Heart right ventricle (tissue), 16 donors: ENCODE measurements around the gene SLA2. TPM values are rescaled to one million over a fixed set of nuclear protein-coding genes. Genes with fewer than 3 reads are reported as not detected.

Source experiments
- ATAC-seq, 8 donors: fragments of 200-7000 bp; cut with Tn5 transposase; one replicate each; pipeline ENCODE4 v1.9.1; 2020; ENCODE audit warnings: mild to moderate bottlenecking in 8 of 8, moderate library complexity in 8 of 8, moderate number of reproducible peaks in 1 of 8
- DNase-seq, 2 donors: peaks; one replicate each; pipeline ENCODE4 v3.0.0-alpha.2; 2020
- H3K27ac ChIP-seq, 10 donors: fragments of 200-600 bp; sonication (generic) in 2 of 10; one replicate each; pipeline versions ENCODE4 v1.5.0 to v1.8.0; 2020 to 2022; ENCODE audit warnings: mild to moderate bottlenecking in 3 of 10
- H3K27me3 ChIP-seq, 7 donors: fragments of 200-600 bp; one replicate each; pipeline ENCODE4 v1.8.0; 2021 to 2022; ENCODE audit warnings: mild to moderate bottlenecking in 2 of 7
- H3K36me3 ChIP-seq, 9 donors: fragments of 200-600 bp; sonication (generic) in 1 of 9; one replicate each; pipeline versions ENCODE4 v1.5.0 to v1.8.0; 2020 to 2022; ENCODE audit warnings: mild to moderate bottlenecking in 2 of 9
- H3K4me1 ChIP-seq, 9 donors: fragments of 200-600 bp; sonication (generic) in 1 of 9; one replicate each; pipeline versions ENCODE4 v1.5.0 to v1.8.0; 2020 to 2022; ENCODE audit warnings: mild to moderate bottlenecking in 4 of 9
- H3K4me3 ChIP-seq, 10 donors: fragments of 200-600 bp; sonication (generic) in 2 of 10; one replicate each; pipeline versions ENCODE4 v1.5.0 to v1.8.0; 2020 to 2022; ENCODE audit warnings: mild to moderate bottlenecking in 7 of 10, moderate library complexity in 2 of 10
- H3K9me3 ChIP-seq, 11 donors: fragments of 200-600 bp in 10 of 11; sonication (generic) in 2 of 11; one replicate each; pipeline versions ENCODE4 v1.5.0 to v1.8.0; 2013 to 2022; ENCODE audit warnings: mild to moderate bottlenecking in 2 of 11, control low read depth in 1 of 11, moderate library complexity in 1 of 11
- WGBS, 2 donors: extraction: QIAGEN DNeasy Blood & Tissue Kit; methylation state at CpG; one replicate each; pipeline ENCODE4 v1.1.7; 2013; ENCODE audit warnings: inconsistent platforms in 1 of 2; 5-methylcytosine and 5-hydroxymethylcytosine counted together
- intact Hi-C, 10 donors: fragments of 100-400 bp; cut with DNase I; formaldehyde crosslinking; loops; one replicate each; pipeline versions ENCODE4 v1.11.1 to v1.14.2; 2022
- polyA plus RNA-seq, 2 donors: library from polyadenylated mRNA; stranded (reverse); fragments of 200-250 nt; gene quantifications; one replicate each; pipeline ENCODE4 v1.2.3, GENCODE V29; 2013
- total RNA-seq, 10 donors: library from RNA; stranded (reverse); fragmentation: NEBNext Ultra II Directional in 3 of 10; extraction: Animal tissue kit (Norgen Biotek cat#: 25700) in 3 of 10; gene quantifications; one replicate each; pipeline versions ENCODE4 v1.2.1 to v1.2.4, GENCODE V29; 2021 to 2023
- TF ChIP-seq, protein P1 (sequence below), 9 donors: fragments of 200-600 bp; sonication (generic) in 2 of 9; IDR thresholded peaks; one replicate each; pipeline versions ENCODE4 v1.5.0 to v1.8.0; 2021 to 2022; ENCODE audit warnings: antibody characterized with exemption in 9 of 9, mild to moderate bottlenecking in 5 of 9, moderate library complexity in 1 of 9
- donor health status: Arrhythmogenic right ventricular cardiomyopathy.
- donor health status: ischemic (EF 13 %, LVEDD 7.1; RV severe dilation, severe dysfunction).
- donor health status: healthy with polysubstance abuse.
- donor health status: DM: no; HTN: yes; CAD: no.
- donor health status: DM: no; HTN: no; CAD: no.
- donor health status: ischemic (EF 25% LVEDD 6.9; RV normal size, moderate dysfunction).
- donor health status: ischemic (EF 25% LVEDD 5.7; RV mildly dilated, moderate dysfunction).
- donor health status: healthy.
- donor health status: DM: yes; HTN: yes; CAD: no.
- donor health status: Ischemic cardiomyopathy.
- donor health status: ischemic (EF 35%, LVEDD 5.7; RV mildly dilated, moderate dysfunction).
- donor health status: nonischemic (EF 11% LVEDD 7.7; RV severe dilation, severe dysfunction).
- donor health status: DM: yes; HTN: yes; CAD: no.
- donor health status: PGD.
- donor health status: ischemic (EF 29% LVEDD 5.4; RV normal size, mild dysfunction).
- donor health status: nonischemic (EF 23%, LVEDD 6.1; RV moderate dilation, normal function).

The SLA2 gene
- total and polyA plus RNA-seq, 12 donors: 0.20 to 2.4 (median 0.39) TPM

GRCh38 chr20:36562724-36563123, 83.3 kb downstream of the SLA2 start:
- H3K27me3 ChIP-seq: no peaks in the 10 kb centered on the region
- no peaks in the 10 kb centered on the region for H3K36me3 ChIP-seq
- no peak overlapping the region for H3K4me3 ChIP-seq
- H3K4me1 ChIP-seq: no peaks in the 10 kb centered on the region
- H3K9me3 ChIP-seq: peaks cover 0 to 12% (median 5%) of the 10 kb centered on the region in 11 donors
- DNase-seq (no peak), ATAC-seq (no peak)
- TF ChIP-seq, protein P1, sequence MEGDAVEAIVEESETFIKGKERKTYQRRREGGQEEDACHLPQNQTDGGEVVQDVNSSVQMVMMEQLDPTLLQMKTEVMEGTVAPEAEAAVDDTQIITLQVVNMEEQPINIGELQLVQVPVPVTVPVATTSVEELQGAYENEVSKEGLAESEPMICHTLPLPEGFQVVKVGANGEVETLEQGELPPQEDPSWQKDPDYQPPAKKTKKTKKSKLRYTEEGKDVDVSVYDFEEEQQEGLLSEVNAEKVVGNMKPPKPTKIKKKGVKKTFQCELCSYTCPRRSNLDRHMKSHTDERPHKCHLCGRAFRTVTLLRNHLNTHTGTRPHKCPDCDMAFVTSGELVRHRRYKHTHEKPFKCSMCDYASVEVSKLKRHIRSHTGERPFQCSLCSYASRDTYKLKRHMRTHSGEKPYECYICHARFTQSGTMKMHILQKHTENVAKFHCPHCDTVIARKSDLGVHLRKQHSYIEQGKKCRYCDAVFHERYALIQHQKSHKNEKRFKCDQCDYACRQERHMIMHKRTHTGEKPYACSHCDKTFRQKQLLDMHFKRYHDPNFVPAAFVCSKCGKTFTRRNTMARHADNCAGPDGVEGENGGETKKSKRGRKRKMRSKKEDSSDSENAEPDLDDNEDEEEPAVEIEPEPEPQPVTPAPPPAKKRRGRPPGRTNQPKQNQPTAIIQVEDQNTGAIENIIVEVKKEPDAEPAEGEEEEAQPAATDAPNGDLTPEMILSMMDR (IDR thresholded peaks at IDR 0.05): no peak
- H3K27ac ChIP-seq: no peak overlapping the region
- WGBS, 2 donors: 82 to 84% methylated on average over 2 of the region's 2 CpGs
- intact Hi-C loops: no loop called here

Other genes with a start within 250 kb of the SLA2 start
- 1,000 to 10,000 TPM; 1,611 to 2,234 (median 1,868) TPM for gene MYL9, start 104.7 kb downstream of the SLA2 start, total RNA-seq
- gene MYL9, start 104.7 kb downstream of the SLA2 start, polyA plus RNA-seq: 1,000 to 10,000 TPM in 1 of 2 donors, 100 to 1,000 TPM in 1; 755 to 2,519 TPM
- 10 to 100 TPM in 1 of 10 donors, 1 to 10 TPM in 9; 5.2 to 13.8 (median 7.2) TPM for gene TGIF2, start 72.6 kb downstream of the SLA2 start, total RNA-seq
- 1 to 10 TPM; 2.9 to 4.5 TPM for gene TGIF2, start 72.6 kb downstream of the SLA2 start, polyA plus RNA-seq
- gene RAB5IF, start 40.4 kb downstream of the SLA2 start, total RNA-seq: 10 to 100 TPM; 42.8 to 73.7 (median 49.2) TPM
- 100 to 1,000 TPM in 1 of 2 donors, 10 to 100 TPM in 1; 40.4 to 120 TPM for gene RAB5IF, start 40.4 kb downstream of the SLA2 start, polyA plus RNA-seq
- gene NDRG3, start 99.9 kb upstream of the SLA2 start, total RNA-seq: 10 to 100 TPM; 20.7 to 37.0 (median 30.7) TPM
- 10 to 100 TPM; 19.3 to 23.8 TPM for gene NDRG3, start 99.9 kb upstream of the SLA2 start, polyA plus RNA-seq
- 1 to 10 TPM; 3.2 to 6.0 (median 4.9) TPM for gene DSN1, start 127.6 kb upstream of the SLA2 start, total RNA-seq
- gene DSN1, start 127.6 kb upstream of the SLA2 start, polyA plus RNA-seq: 1 to 10 TPM; 4.7 to 5.8 TPM
- not detected for gene TLDC2, start 229.9 kb upstream of the SLA2 start, total RNA-seq
- gene TLDC2, start 229.9 kb upstream of the SLA2 start, polyA plus RNA-seq: under 1 TPM in 1 of 2 donors, not detected in 1; 0.01 TPM